Renal pelvis (tissue), 4 donors: Measurements from ENCODE around the gene ZNF385D. TPM values are rescaled to one million over a fixed set of nuclear protein-coding genes. Genes with fewer than 3 reads are reported as not detected.

Experiments
- DNase-seq: peaks from one replicate; pipeline ENCODE4 v3.0.0-alpha.2; 2013
- polyA plus RNA-seq, 3 donors: library from polyadenylated mRNA; unstranded; fragments of 120-200 nt; gene quantifications; one replicate each; pipeline ENCODE4 v1.2.1, GENCODE V29; 2013; ENCODE audit not compliant: insufficient read length in 3 of 3

Gene ZNF385D
- polyA plus RNA-seq, 3 donors, result 9.5 to 15.9 (median 12.7) TPM

GRCh38 chr3:21618695-21619094, 132.3 kb downstream of the ZNF385D start:
- no peak for DNase-seq

- DNase-seq, result no peak
Observed at GRCh38 chr3:21613372-21614070, 137.5 kb downstream of the ZNF385D start.

GRCh38 chr3:21601178-21601577, 149.8 kb downstream of the ZNF385D start:
- no peak for DNase-seq

GRCh38 chr3:21599890-21600289, 151.1 kb downstream of the ZNF385D start:
- DNase-seq, result no peak

GRCh38 chr3:21592828-21593227, 158.2 kb downstream of the ZNF385D start:
- DNase-seq, result no peak

GRCh38 chr3:21587894-21588293, 163.1 kb downstream of the ZNF385D start:
- no peak for DNase-seq

- no peak for DNase-seq
Observed at GRCh38 chr3:21585216-21585740, 165.7 kb downstream of the ZNF385D start.

GRCh38 chr3:21573291-21573690, 177.7 kb downstream of the ZNF385D start:
- DNase-seq, result no peak

GRCh38 chr3:21564531-21564930, 186.5 kb downstream of the ZNF385D start:
- no peak for DNase-seq

- DNase-seq, result no peak
Observed at GRCh38 chr3:21562243-21562642, 188.8 kb downstream of the ZNF385D start.

GRCh38 chr3:21561472-21561871, 189.5 kb downstream of the ZNF385D start:
- no peak for DNase-seq

GRCh38 chr3:21551019-21551418, 200.0 kb downstream of the ZNF385D start:
- DNase-seq, result no peak

- DNase-seq, result no peak
Observed at GRCh38 chr3:21544076-21544462, 206.9 kb downstream of the ZNF385D start.

- DNase-seq, result no peak
Observed at GRCh38 chr3:21543380-21544075, 207.5 kb downstream of the ZNF385D start.

- DNase-seq, result no peak
Observed at GRCh38 chr3:21542656-21543379, 208.2 kb downstream of the ZNF385D start.

GRCh38 chr3:21540265-21540664, 210.7 kb downstream of the ZNF385D start:
- DNase-seq, result no peak

GRCh38 chr3:21534462-21534861, 216.5 kb downstream of the ZNF385D start:
- DNase-seq, result peak; percentile 29

- DNase-seq, result no peak
Observed at GRCh38 chr3:21533002-21533401, 218.0 kb downstream of the ZNF385D start.

GRCh38 chr3:21531909-21532308, 219.1 kb downstream of the ZNF385D start:
- no peak for DNase-seq

- no peak for DNase-seq
Observed at GRCh38 chr3:21528291-21528995, 222.6 kb downstream of the ZNF385D start.

- no peak for DNase-seq
Observed at GRCh38 chr3:21526461-21526860, 224.5 kb downstream of the ZNF385D start.

GRCh38 chr3:21524133-21524532, 226.9 kb downstream of the ZNF385D start:
- DNase-seq, result no peak
